ENCODE data around the gene MRTFA.
"Not testable (repeated sequence)": the region's sequence is repeated elsewhere in the genome, so short reads cannot be mapped to it uniquely, and the experiment has no call there.

MRTFA gene

GRCh38 chr22:40602231-40602630 is 34.3 kb downstream of the MRTFA start:
- FAIRE-seq (no peak), DNase-seq (ENCODE audit: extremely low spot score, insufficient read length, low read depth) (no peak)

GRCh38 chr22:40599731-40600130 is 36.8 kb downstream of the MRTFA start:
- no peak for FAIRE-seq
- DNase-seq (ENCODE audit: extremely low spot score, insufficient read length, low read depth): no peak

- FAIRE-seq; DNase-seq (ENCODE audit: extremely low spot score, insufficient read length, low read depth): not testable (repeated sequence)
These were observed 37.8 kb downstream of the MRTFA start for GRCh38 chr22:40598712-40599111.

GRCh38 chr22:40597526-40598430 is 38.7 kb downstream of the MRTFA start:
- FAIRE-seq: no peak
- no peak for DNase-seq (ENCODE audit: extremely low spot score, insufficient read length, low read depth)

- FAIRE-seq (no peak), DNase-seq (ENCODE audit: extremely low spot score, insufficient read length, low read depth) (no peak)
These were observed 40.9 kb downstream of the MRTFA start for GRCh38 chr22:40595497-40596234.

GRCh38 chr22:40594924-40595323 is 41.6 kb downstream of the MRTFA start:
- no peak for DNase-seq (ENCODE audit: extremely low spot score, insufficient read length, low read depth)
- FAIRE-seq: no peak

- no peak for DNase-seq (ENCODE audit: extremely low spot score, insufficient read length, low read depth)
- peak; percentile 42 for FAIRE-seq
These were observed 42.2 kb downstream of the MRTFA start for GRCh38 chr22:40594346-40594745.

- DNase-seq (ENCODE audit: extremely low spot score, insufficient read length, low read depth) (no peak), FAIRE-seq (peak; percentile 86)
These were observed 42.9 kb downstream of the MRTFA start for GRCh38 chr22:40593460-40594273.

GRCh38 chr22:40592352-40593113 is 44.0 kb downstream of the MRTFA start:
- FAIRE-seq: peak; percentile 83
- DNase-seq (ENCODE audit: extremely low spot score, insufficient read length, low read depth): no peak

GRCh38 chr22:40588726-40589125 is 47.8 kb downstream of the MRTFA start:
- DNase-seq (ENCODE audit: extremely low spot score, insufficient read length, low read depth) (no peak), FAIRE-seq (no peak)

GRCh38 chr22:40586781-40587180 is 49.7 kb downstream of the MRTFA start:
- no peak for DNase-seq (ENCODE audit: extremely low spot score, insufficient read length, low read depth)
- FAIRE-seq: no peak

GRCh38 chr22:40585310-40585751 is 51.2 kb downstream of the MRTFA start:
- no peak for DNase-seq (ENCODE audit: extremely low spot score, insufficient read length, low read depth)
- peak; percentile 68 for FAIRE-seq

- FAIRE-seq; DNase-seq (ENCODE audit: extremely low spot score, insufficient read length, low read depth): not testable (repeated sequence)
These were observed 51.8 kb downstream of the MRTFA start for GRCh38 chr22:40584766-40585165.

- FAIRE-seq (peak; percentile 59), DNase-seq (ENCODE audit: extremely low spot score, insufficient read length, low read depth) (no peak)
These were observed 53.3 kb downstream of the MRTFA start for GRCh38 chr22:40583053-40583741.

- peak; percentile 41 for FAIRE-seq
- DNase-seq (ENCODE audit: extremely low spot score, insufficient read length, low read depth): no peak
These were observed 54.5 kb downstream of the MRTFA start for GRCh38 chr22:40582063-40582462.

GRCh38 chr22:40580631-40581030 is 55.9 kb downstream of the MRTFA start:
- DNase-seq (ENCODE audit: extremely low spot score, insufficient read length, low read depth) (no peak), FAIRE-seq (no peak)

- DNase-seq (ENCODE audit: extremely low spot score, insufficient read length, low read depth): no peak
- FAIRE-seq: no peak
These were observed 58.3 kb downstream of the MRTFA start for GRCh38 chr22:40578171-40578570.

- no peak for DNase-seq (ENCODE audit: extremely low spot score, insufficient read length, low read depth)
These were observed 63.5 kb downstream of the MRTFA start for GRCh38 chr22:40572976-40573375.

GRCh38 chr22:40571887-40572286 is 64.6 kb downstream of the MRTFA start:
- no peak for DNase-seq (ENCODE audit: extremely low spot score, insufficient read length, low read depth)
- no peak for FAIRE-seq

More at GRCh38 chr22:40572976-40573375, 63.5 kb downstream of the MRTFA start:
- no peak for FAIRE-seq

All from GM18507 (cell line).